HG03469 (cell line): ENCODE measurements around the gene PLCZ1.

ENCODE experiments used
- ATAC-seq: cut with Tn5 transposase; IDR thresholded peaks from one replicate; pipeline ENCODE4 v1.9.1; 2021; ENCODE audit warnings: mild to moderate bottlenecking, moderate library complexity, moderate number of reproducible peaks; ENCODE audit not compliant: unreplicated experiment

Gene PLCZ1

GRCh38 chr12:18640321-18640955 is 97.4 kb downstream of the PLCZ1 start:
- ATAC-seq, result no peak

GRCh38 chr12:18634382-18634781 is 103.4 kb downstream of the PLCZ1 start:
- ATAC-seq, result no peak
